ENCODE data around the gene PPL.

Gene PPL

DNA sequence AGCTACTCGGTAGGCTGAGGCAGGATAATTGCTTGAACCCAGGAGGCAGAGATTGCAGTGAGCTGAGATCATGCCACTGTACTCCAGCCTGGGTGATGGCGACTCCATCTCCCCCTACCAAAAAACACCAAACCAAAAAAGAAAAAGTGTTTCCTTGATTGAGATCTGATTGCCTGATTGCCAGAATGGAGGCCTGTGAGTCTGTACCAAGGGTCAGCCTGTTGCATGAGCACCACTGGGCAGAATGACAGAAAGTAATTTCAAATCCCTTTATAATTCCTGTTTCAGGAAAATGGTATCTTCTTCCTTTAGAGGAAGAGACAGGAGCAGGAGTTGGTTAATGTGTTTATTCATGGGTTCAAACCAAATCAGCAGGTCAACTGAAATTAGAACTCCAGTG is 81.1 kb downstream of the PPL start:
- no peak for DNase-seq

DNA sequence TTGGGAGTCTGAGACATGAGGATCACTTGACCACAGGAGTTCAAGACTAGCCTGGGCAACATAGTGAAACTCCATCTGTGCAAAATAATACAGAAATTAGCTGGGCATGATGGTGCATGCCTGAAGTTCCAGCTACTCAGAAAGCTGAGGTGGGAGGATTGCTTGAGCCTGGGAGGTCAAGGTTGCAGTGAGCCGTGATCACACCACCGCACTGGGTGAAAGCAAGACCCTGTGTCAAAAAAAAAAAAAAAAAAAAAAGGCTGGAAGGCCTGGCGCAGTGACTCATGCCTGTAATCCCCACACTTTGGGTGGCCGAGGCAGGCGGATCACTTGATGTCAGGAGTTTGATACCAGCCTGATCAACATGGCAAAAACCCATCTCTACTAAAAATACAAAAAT is 81.6 kb downstream of the PPL start:
- no peak for DNase-seq

DNA sequence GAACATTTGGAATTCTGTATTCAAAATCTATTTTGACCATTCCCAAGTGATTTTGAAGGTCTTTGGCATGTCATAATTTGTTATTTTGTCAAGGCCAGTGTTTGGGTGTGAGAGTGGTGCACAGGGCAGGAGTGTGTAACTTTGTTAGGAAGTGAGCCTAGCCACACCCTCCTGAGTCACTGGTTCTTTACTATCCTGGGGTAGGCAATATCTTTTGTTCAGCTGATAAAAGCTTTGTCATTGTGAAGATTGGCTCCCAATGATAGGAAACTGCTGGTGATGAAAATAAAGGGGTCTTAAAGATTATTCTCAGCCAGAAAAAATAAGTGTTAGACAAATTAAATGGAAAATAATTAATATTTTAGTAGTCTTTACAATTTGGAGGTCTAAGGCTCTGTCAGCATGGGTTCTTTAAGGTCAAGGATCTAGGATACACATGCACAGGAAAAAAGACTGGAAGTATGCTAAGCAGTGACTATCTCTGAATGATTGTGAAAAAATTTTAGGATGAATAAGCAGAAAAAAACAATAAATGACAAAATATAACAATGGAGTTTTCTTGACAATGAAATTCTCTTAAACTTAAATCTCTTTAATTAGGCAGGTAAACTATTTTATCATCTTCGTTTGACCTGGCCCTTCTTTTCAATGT is 84.6 kb downstream of the PPL start:
- DNase-seq: no peak

DNA sequence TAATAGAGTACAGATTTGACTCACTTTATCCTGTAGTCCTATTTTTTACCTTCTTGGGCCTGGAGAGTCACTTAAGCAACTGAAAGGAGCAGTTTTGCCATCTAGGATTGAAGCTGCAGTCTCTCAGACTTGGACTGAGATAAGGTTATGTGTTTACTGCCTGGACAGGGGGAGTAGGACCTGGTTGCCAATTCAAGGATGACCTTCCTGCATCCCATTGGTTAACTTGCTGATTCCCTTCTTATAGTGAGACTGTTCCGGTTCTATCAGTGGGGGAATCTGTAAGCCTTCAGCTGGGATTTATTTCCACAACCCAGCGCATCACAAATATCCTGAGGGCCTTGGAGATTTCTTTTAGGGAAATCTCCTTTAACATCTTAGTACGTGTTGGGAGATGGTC is 86.7 kb downstream of the PPL start:
- no peak for DNase-seq

DNA sequence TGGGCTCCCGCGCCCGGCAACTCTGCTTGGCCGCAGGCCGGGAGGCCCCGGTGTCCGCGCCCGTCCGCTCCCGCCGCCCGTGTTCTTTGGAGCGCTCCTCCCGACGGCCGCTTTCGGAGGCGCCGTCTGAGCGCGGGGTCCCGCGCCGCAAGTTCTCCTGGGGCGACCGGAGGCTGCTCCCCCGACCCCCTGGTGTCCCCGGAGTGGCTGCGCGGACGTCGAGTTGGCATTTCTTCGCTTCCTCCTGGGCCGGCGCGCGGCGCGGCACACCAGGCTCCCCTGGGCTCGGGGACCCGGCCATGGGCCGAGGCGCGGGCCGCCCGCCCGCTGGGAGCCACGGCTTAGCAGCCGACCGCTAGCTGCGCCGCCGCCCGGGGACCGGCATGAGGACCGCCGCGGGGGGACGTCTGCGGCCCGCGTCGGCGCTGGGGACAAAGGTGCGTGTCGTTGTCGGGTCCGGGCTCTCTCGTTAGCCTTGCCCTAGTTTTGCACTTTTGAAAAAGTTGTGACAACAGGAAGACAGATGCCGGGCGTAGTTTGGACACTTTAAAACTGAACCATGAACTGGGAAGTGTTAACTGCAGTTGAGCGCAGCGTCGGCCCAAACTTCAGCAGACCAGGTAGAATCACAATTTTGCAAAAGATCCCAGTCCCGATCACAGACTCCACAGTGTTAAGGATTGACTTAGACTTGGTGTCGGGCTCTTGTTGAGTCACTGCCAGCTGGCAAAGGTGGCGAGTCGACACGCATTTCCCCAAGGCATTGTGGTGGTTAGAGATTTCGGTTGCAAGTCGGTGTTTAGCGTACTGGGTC is 89.0 kb downstream of the PPL start:
- DNase-seq: peak in 4 of 5 donors; percentile 13 to 41 (median 22)

DNA sequence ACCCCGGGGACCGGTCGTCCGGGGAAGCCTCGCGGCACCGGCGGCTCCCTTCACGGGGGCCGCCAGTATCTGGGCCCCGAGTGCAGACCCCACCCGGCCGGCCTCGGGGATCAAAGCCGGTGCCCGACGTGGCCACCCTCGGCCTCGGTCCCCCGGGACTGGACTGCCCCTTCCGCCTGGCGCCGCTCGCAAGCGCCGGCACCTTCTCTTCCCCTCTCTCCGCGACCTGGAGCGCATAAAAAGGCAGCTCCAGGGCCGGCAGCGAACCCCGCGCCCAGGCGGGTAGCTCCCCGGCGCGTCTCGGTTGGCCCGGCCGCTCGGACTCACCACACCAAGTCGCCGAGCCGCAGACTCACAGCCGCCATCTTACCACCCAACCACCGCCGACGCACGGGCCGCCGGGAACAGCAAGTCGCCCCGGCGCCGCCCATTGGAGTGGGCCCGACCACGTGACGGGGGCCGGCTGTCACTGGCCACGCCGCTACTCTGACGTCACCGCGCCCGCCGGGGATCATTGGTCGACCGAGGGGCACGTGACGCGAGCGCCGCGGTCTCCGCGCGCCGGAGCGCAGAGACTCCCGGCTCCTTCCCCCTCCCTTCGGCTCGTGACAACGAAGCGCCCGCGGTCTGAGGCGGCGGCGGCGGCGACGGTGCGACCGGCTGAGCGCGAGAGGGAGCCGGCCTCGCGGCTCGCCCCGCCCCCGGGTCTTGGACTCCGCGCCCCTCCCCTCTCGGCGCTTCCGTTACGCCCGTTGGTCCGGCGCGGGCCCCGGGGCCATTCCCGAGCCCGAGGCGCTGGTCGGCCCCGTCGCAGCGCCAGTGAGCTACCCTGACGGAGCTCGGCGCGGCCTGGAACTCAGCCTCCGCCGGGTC is 89.8 kb downstream of the PPL start, which contains the start of the genes GLYR1 and UBN1:
TSS of gene GLYR1 (minus strand) at position 388 of the 873 bp plus-strand sequence. CDS start at position 365, 23 bp downstream.
TSS of gene UBN1 (plus strand) at position 581 of the 873 bp plus-strand sequence. CDS start 5,437 bp downstream, outside the sequence.
- peak; percentile 98 to 100 (median 99) for DNase-seq

DNA sequence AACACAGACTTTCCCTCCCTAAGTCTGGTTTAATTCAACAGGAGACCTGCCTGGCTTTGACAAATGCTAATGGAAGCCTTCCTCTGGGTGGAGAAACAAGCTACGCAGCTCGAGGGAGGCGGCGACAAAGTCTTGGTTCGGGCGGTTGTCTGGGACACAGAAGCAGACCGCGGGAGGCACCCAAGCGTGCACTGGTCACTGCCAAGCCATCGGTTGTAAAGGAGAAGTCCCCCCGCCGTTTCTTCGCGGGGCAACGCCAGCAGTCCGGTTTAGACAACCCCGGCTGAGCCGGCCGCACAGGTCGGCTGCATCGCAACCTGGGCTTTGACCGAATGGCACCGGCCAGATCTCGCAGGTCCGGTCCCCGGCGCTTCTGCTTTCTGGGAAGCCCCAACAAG is 90.4 kb downstream of the PPL start:
- peak in 3 of 5 donors; percentile 10 to 16 (median 11) for DNase-seq

DNA sequence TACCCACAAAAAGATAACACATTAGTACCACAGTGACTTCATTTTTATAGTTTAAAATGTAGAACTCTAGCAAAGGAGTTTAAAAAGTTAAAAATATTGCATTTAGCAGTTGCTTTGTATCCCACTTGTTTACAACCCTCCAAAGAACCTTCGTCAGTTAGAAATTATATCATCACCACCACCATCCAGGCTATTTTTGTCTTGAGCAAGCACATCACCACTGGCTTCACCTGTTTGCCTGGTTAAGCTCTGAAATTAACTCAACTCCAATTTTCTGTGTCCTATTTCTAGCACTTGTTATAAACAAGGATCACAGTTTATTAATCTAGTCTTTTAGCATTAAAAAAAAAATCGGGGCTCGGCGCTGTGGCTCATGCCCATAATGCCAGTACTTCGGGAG is 96.0 kb downstream of the PPL start:
- no peak for DNase-seq

DNA sequence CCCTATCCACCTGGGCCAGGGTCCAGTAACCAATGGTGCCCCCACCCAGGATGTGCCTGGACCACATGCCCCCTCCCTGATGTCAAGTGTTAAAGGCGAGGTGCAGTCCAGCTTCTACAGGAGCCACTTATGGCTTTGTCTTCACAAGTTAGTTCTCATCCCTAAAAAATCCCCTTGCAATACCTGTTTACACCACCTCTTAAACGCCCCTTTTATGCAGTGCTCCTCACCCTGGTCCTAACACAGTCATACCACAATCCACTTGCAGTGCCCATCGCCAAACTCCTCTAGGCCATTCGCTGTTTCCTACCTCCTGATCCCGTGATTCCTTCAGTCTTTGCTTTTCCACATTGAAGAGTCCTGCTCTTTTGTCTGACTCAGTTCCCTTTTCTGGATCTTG is 97.0 kb downstream of the PPL start:
- DNase-seq: no peak

DNA sequence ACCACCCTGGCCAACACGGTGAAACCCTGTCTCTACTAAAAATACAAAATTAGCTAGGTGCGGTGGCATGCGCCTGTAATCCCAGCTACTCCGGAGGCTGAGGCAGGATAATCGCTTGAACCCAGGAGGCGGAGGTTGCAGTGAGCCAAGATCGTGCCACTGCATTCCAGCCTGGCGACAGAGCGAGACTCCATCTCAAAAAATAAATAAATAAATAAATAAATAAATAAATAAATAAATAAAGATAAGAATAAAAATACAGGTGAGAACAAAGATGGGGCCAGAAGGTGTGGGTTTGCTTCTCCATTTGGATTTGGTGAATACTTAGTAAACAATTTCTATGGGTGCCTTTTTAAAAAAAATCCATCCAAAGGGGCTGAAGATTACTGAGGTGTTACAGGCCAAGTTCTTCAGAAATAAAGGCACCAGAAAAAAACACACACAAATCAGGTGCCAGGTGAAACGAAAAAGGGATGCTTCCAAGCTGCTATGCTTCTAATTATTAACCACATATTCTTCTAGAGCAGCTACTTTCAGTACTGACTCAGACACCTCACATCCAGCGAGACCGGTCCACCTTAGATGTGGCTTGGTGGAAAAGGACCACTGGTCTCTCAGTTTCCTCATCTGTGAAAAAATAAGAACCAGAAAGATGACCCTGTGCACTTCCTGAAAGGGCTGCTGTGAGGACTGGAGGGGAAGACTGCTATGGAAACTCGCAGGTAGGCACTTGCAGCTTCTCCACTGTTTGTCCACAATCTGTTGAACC is 99.0 kb downstream of the PPL start:
- DNase-seq: no peak

DNA sequence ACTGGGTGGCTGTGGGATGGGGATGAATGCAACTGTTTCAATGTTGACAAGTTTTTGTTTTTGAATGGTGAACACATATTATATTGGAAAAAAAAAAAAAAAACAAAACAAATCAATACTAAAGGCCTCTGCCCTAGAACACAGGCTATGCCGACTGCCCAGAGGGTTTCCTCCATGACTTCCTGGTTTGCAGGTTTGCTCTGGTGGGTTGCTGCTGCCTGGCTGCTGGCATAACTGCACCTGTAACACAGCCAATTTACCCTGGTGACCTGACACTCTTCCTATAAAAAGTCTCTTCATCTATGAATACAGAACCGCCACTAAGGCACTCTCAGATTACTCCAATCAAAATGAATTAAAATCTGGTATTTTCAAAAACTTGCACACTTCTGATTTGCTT is 100.2 kb downstream of the PPL start:
- no peak for DNase-seq

DNA sequence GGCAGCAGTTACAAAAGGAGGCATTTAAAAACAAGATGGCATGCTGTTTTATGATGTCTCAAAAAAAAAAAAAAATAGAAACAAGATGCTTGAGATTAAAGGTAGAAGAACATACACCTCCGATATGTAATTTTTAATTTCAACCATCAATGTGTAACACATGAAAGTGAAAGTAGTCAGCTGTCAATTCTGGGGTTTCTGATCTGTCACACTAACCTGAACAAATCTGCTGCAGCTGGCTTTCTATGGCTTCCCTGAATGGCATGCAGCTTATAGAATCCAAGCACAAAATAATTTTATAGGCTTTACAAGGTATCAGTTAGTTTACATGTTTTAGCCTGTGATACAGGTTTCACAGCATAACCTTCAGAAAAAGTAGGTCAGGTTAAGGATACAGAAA is 103.4 kb downstream of the PPL start:
- no peak for DNase-seq

DNA sequence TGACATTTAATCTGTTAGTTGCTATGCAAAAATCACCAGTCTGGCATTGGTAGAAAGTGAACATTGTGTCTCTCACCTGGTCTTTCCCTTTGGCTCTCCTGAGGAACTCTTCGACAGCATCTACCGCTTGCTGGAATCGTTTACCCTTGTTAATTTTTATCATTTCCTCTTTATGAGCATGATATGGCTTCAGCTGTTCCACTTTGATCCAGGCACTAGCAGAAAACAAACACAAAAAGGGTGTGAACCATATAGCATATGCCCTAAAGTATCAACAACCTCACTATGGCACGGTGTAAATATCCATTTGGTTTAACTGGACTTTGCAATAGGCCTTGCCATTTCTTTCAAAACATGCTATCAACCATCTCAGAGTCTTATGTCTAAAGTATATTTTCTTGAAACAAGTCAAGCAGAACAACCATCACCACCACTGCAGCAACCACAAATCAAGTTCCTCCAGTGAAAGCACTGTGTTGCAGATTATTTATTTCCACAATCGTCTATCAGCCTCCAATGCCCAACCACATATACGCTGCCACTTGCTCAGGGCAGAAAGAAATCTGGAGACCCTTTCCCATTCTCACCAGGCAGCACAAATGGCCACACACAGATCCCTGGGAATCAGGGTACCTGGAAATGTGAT is 104.1 kb downstream of the PPL start:
- no peak for DNase-seq
